Lower leg skin (tissue), 3 donors: ENCODE results near the gene ZNF134.

Experiments used
- POLR2A ChIP-seq, 2 donors: fragments of 450-650 bp; IDR thresholded peaks; one replicate each; pipeline ENCODE4 v1.6.1; 2016 to 2017; ENCODE audit warnings: antibody characterized with exemption in 2 of 2, mild to moderate bottlenecking in 1 of 2, moderate library complexity in 1 of 2
- TF ChIP-seq, protein P1 (sequence below), 3 donors: fragments of 450-650 bp; IDR thresholded peaks; one replicate each; pipeline ENCODE4 v1.5.1; 2016; ENCODE audit warnings: antibody characterized with exemption in 3 of 3, mild to moderate bottlenecking in 3 of 3, moderate library complexity in 2 of 3

DNA sequence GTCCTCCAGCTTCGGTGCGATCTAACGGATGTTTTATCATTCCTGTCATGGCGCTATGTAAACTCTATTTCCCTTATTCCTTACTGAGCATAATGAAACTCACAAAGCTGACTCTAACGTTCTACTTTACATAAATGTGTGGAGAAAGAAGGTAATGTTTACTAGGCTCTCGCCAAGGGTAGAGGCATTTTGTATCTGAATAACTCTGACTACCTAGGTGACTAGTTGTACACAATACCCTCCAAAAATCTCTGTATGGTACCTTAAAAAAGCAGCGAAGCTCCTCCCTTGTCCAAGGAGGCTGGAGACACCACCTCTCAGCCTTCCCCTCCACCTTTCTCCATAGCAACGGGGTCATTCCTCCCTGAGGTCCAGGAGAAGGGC lies 14.7 kb upstream of the ZNF134 start:
- TF ChIP-seq, protein P1, sequence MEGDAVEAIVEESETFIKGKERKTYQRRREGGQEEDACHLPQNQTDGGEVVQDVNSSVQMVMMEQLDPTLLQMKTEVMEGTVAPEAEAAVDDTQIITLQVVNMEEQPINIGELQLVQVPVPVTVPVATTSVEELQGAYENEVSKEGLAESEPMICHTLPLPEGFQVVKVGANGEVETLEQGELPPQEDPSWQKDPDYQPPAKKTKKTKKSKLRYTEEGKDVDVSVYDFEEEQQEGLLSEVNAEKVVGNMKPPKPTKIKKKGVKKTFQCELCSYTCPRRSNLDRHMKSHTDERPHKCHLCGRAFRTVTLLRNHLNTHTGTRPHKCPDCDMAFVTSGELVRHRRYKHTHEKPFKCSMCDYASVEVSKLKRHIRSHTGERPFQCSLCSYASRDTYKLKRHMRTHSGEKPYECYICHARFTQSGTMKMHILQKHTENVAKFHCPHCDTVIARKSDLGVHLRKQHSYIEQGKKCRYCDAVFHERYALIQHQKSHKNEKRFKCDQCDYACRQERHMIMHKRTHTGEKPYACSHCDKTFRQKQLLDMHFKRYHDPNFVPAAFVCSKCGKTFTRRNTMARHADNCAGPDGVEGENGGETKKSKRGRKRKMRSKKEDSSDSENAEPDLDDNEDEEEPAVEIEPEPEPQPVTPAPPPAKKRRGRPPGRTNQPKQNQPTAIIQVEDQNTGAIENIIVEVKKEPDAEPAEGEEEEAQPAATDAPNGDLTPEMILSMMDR (IDR thresholded peaks at IDR 0.05): no peak
- no peak for TF ChIP-seq POLR2A (IDR thresholded peaks at IDR 0.05)
